HG02943 (cell line): ENCODE results near the gene POTEF.
"Not testable (repeated sequence)": the region's sequence is repeated elsewhere in the genome, so short reads cannot be mapped to it uniquely, and the experiment has no call there.

Experiments
- ATAC-seq: cut with Tn5 transposase; IDR thresholded peaks from one replicate; pipeline ENCODE4 v1.9.1; 2021; ENCODE audit warnings: mild to moderate bottlenecking, low read depth, moderate library complexity; ENCODE audit not compliant: unreplicated experiment

The POTEF gene

DNA sequence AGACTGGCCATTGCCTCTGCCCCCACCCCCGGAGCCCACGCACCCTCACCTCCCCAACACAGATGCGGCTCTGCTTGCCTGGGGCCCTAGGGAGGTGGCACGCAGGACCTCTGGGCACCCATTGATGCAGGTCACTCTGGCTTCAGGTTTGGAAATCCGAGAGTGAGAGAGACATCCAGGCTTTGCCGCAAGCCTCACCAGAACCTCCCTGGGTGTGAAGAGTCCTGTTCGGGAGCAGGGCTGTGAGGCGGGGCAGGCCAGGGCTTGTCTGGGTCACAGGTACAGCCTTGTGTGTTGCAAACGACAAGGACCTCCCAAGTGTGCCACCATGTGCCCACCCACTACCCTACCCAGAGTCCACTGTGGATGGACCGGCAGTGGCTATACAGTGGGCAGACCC, 7.5 kb upstream of the POTEF start:
- ATAC-seq, result not testable (repeated sequence)

GRCh38 chr2:130135692-130136541, 6.9 kb upstream of the POTEF start:
- no peak for ATAC-seq

- not testable (repeated sequence) for ATAC-seq
Measured at GRCh38 chr2:130128464-130128863, 558 bp downstream of the POTEF start.

DNA sequence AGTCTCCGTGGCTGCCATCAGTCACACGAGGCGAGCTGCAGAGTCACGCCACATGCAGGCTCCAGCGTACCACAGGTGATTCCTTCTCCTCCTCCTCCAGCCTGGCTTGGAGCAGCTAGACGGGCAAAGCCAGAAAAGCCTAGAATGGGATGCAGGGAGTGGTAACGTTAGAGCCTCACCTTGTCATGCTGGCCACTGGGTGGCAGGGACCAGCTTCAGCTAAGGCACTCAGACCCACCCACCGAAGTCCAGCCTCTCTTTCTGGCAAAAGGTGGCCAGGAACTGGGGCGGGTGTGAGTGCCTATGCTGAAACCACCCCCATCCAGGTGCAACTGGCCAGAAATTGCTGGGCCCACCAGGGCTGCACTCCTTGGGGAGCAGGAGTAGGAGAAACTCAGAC, 1.3 kb downstream of the POTEF start:
- not testable (repeated sequence) for ATAC-seq

GRCh38 chr2:130120924-130121323, 8.1 kb downstream of the POTEF start:
- ATAC-seq, result not testable (repeated sequence)

- not testable (repeated sequence) for ATAC-seq
Measured at GRCh38 chr2:130102597-130103363, 26.2 kb downstream of the POTEF start.

DNA sequence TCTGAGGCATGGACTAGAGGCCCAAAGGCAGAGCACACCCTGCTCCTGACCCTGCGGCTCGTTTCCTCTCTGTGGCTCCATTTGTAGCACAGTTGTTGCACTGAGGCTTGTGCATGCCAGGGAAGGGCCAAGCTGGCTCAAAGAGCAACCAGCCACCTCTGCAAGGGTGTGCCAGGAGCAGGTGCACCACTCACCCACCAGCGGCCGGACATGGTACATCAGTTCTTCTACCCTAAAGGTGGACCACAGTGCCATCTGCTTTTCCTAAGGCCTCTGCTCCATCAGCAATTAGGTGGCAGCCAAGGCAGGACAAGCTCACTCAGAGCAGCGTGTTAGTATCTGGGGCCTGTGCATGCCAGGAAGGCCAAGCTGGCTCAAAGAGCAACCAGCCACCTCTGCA, 66.4 kb downstream of the POTEF start:
- not testable (repeated sequence) for ATAC-seq

DNA sequence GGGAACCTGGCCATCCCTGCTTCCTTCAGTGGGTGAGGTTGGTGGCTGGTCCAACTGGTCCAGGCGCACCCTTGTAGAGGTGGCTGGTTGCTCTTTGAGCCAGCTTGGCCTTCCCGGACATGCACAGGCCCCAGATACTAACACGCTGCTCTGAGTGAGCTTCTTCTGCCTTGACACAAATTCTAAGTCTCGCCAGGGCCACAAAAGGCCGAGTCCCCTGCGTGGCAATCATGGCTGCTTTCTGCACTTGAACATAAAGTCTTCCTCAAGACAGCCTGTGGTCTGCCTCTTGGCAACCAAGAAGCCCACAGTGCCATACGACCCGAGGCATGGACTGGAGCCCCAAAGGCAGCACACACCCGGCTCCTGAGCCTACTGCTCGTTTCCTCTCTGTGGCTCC, 69.0 kb downstream of the POTEF start:
- ATAC-seq, result not testable (repeated sequence)

GRCh38 chr2:130056336-130056735, 72.7 kb downstream of the POTEF start:
- ATAC-seq, result not testable (repeated sequence)

DNA sequence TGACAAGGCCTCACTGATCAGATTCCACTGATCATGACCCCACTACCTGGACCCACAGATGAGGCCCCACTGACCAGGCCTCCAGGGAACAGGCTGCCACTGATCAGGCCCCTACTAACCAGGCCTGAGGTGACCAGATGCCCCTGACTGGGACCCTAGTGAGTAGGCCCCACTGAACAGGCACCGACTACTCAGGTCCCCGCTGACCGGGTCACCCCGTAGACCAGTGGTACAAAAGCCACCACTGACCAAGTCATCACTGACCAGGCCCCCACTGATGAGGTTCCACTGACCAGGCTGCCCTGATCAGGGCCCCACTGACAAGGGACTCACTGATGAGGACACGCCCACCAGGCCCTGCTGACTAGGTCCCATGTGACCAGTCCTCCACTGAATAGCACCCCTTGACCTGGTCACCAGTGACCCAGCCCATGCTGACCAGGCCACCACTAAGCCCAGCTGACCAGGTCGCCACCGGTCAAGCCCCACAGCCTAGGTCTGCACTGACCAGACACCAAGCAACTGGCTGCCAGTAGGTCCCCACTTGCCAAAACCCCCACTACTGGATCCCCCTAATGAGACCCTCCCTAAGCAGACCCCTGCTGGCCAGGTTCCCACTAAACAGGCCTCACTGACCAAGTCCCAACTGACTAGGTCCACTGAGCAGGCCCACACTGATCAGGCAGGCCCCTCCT, 75.7 kb downstream of the POTEF start:
- not testable (repeated sequence) for ATAC-seq

DNA sequence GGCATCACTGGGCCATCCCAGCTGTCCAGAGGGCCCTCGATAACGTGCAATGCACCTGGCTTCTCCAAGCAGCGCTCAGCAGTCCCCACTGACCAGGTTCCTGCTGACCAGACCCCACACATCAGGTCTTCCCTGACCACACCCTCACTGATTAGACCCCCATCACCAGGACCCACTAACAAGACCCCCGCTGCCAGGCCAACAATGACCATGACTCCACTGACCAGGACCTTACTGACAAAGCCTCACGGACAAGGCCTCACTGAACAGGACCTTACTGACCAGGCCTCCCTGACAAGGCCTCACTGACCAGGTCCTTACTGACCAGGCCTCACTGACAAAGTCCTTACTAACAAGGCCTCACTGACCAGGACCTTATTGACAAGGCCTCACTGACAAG, 76.6 kb downstream of the POTEF start:
- not testable (repeated sequence) for ATAC-seq

DNA sequence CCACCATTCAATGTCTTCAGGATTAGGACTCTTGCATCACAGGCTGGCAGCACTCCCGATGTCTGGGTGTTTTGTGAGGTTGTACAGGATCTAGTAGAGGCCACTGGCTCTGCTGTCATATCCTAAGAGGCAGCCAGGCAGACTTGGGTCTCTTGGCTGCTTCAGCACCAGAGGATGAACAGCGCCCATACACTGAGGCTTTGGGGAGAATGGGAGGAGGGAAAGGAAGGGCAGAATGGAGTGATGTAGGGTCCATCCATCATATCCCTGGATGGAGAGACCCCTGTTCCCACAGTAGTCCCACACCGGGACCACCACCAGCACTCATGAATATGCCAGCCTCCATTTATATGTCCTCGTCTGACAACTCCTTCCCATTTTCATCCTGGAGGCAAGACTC, 80.6 kb downstream of the POTEF start:
- not testable (repeated sequence) for ATAC-seq

DNA sequence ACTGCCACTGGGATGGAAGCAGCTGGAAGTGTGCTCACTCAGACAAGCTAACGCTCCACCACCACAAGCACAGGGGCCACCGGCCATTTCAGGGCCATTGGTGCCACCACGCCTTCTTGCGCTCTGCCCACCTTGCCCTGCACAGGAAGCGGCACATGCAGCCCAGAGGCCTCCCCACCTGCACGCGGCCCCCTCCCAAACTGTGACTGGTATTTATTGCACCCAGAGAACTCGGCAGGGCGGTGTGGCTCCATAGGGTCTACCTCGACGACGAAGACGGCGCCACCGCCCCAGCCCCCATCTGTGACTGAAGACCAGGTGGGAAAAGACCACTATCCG, 90.8 kb downstream of the POTEF start:
- not testable (repeated sequence) for ATAC-seq

GRCh38 chr2:130025931-130026330, 103.1 kb downstream of the POTEF start:
- not testable (repeated sequence) for ATAC-seq
